NCI-H2171 (cell line): ENCODE results near the gene MFSD6.
A peak's percentile ranks its signal among the peaks of the same experiment; 100 is the strongest.

ENCODE experiments used
- DNase-seq: peaks from one replicate; lab custom pipeline; 2025; lab: John Stamatoyannopoulos, UW

The MFSD6 gene

DNA sequence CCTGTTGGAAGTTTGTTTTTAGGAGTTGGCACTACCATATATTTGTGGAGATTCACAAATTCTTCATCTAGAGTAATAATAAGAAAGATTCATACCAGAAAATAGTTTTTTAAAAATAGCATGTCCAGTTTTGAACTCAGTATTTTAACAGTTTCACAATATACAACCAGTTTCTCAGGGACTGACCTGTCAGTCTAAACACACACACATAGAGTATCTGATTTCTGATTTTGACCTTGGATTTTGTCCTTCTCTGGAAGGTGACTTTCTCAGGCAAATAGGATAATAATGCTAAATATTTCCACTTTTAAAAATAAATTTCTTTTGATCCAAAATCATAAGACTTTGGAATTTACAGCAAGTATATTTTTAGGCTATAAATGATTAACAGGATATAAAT lies 32.0 kb downstream of the MFSD6 start:
- no peak for DNase-seq

DNA sequence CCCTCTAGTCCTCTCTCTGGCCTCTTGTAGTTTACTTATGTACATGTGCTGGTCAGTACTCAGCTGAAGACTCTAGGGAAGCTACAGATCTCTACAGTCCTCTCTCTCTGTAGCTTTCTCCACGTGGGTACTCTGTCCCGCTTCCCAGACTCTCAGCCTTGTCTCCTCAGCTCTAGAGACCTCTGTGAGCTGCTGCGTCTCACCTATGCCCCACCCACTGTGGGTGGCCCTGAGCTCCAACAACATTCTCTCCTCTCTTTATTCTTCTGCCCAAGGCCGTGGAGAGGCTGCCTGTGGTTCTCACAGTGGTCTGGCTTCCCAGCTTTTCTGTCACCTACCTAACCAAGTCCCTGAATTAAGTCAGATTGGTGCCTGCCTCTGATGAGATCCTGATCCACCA lies 33.4 kb downstream of the MFSD6 start:
- DNase-seq = no peak

GRCh38 chr2:190443055-190443454 lies 34.9 kb downstream of the MFSD6 start:
- no peak for DNase-seq

- DNase-seq = no peak
Observed at GRCh38 chr2:190443778-190444481, 35.8 kb downstream of the MFSD6 start.

GRCh38 chr2:190444976-190445375 lies 36.8 kb downstream of the MFSD6 start:
- DNase-seq = no peak

DNA sequence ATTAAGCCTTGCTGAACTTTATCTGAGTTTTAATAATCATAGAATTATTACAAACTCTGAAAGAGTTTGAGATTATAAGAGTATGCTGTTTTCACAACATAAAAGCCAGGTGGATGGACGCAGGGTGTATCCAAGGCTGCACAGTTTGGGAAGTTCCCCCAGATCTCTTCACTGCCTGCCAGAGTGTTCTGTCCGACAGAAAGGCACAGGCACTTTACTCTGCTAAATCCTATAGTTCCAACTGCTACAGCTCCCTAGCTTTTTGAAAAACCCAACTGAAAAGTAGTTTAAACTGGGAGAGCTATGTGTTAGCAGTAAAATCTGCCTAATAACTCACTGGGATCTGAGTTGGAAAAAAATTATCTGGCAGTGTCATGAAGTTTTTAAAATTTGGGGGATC lies 38.0 kb downstream of the MFSD6 start:
- DNase-seq = no peak

- DNase-seq = no peak
Observed at GRCh38 chr2:190446750-190447516, 38.8 kb downstream of the MFSD6 start.

- DNase-seq = no peak
Observed at GRCh38 chr2:190447766-190448165, 39.6 kb downstream of the MFSD6 start.

- DNase-seq = no peak
Observed at GRCh38 chr2:190449925-190450324, 41.8 kb downstream of the MFSD6 start.

- DNase-seq = no peak
Observed at GRCh38 chr2:190450363-190450762, 42.2 kb downstream of the MFSD6 start.

GRCh38 chr2:190451561-190452176 lies 43.5 kb downstream of the MFSD6 start:
- no peak for DNase-seq

GRCh38 chr2:190452433-190452832 lies 44.3 kb downstream of the MFSD6 start:
- DNase-seq = no peak

DNA sequence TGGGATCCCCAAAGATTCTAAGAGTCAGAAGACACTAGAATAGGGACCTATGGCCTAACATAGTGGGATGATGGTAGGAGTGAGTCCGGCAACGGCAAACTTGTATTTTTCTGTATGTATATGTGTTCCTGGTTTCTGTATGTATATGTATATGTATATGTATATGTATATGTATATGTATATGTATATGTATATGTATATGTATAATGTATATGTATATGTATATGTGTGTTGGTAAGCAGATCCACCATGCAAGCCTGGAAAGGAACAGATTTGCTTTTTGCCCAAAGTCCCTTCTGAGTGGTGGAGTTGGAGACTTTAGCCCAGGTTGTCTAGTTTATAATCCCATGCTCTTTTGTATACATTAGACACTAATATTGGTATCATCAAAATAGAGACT lies 46.6 kb downstream of the MFSD6 start:
- no peak for DNase-seq

DNA sequence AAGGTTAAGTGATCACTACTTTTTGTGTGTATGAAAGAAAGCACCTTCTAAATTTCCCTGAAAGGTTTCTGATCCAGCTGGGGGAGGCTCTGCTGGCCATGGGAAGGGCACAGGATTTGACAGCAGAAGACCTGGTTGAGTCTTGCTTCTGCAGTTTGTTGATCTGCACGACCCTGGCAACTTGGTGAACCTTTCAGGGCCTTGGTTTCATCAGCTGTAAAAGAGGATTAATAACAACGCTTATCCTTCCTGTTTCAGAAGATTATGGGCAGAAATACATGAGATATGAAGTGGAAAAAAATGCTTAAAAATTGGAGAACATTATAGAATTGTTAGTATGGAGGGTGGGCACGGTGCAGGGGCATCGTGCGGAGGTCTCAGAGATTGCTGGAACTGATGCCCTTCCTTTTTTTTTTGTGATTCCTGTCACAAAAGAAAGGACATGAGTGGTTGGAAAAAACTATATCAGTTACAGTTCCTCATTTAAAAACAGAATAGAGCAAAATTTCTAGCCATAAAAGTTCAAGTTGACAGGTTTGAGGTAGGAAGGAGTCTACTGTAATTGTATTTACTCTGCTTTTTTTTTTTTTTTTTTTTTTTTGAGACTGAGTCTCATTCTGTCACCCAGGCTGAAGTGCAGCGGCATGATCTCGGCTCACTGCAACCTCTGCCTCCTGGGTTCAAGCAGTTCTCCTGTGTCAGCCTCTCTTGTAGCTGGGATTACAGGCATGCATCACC lies 47.4 kb downstream of the MFSD6 start:
- no peak for DNase-seq

DNA sequence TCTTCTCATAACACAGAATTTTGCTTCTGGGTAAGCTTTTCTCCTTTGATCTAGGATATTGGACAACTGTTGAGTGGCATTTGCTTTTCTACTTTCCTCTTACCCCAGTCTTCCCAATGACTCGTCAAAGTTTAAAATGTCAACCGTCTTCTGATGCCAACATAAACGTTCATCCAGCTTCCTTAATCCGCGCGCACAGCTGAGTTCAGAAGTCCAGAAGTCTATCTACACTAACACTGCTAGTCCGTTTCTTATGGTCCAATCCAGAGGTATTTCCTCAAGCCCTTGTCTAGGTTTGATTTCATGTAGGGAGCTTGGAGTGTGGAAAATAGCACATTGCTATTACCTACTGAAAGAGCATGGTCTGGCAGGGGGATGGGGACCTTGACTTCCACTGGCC lies 48.7 kb downstream of the MFSD6 start:
- no peak for DNase-seq

GRCh38 chr2:190457256-190457655 lies 49.1 kb downstream of the MFSD6 start:
- no peak for DNase-seq

- peak; percentile 52 for DNase-seq
Observed at GRCh38 chr2:190458352-190459107, 50.4 kb downstream of the MFSD6 start.

- no peak for DNase-seq
Observed at GRCh38 chr2:190459881-190460280, 51.7 kb downstream of the MFSD6 start.

- no peak for DNase-seq
Observed at GRCh38 chr2:190460487-190460886, 52.3 kb downstream of the MFSD6 start.

- no peak for DNase-seq
Observed at GRCh38 chr2:190462181-190462580, 54.0 kb downstream of the MFSD6 start.

GRCh38 chr2:190462611-190463010 lies 54.5 kb downstream of the MFSD6 start:
- DNase-seq = no peak

- no peak for DNase-seq
Observed at GRCh38 chr2:190465060-190465459, 56.9 kb downstream of the MFSD6 start.
